GM12864 (cell line): ENCODE results near the gene SIL1.

Source experiments
- DNase-seq: peaks from one replicate; pipeline ENCODE4 v3.0.0-alpha.2; 2011; ENCODE audit warnings: low read depth
- H3K4me3 ChIP-seq: 2 replicates; pipeline ENCODE4 v1.5.1; 2011; ENCODE audit warnings: mild to moderate bottlenecking, low read depth, low read length, control low read depth
- TF ChIP-seq, protein P1 (sequence below): IDR thresholded peaks from 2 replicates; pipeline ENCODE4 v1.5.1; 2011; ENCODE audit warnings: low read depth, mild to moderate bottlenecking, moderate library complexity, low read length, control low read depth, inconsistent platforms; ENCODE audit errors: missing control alignments

The SIL1 gene

DNA sequence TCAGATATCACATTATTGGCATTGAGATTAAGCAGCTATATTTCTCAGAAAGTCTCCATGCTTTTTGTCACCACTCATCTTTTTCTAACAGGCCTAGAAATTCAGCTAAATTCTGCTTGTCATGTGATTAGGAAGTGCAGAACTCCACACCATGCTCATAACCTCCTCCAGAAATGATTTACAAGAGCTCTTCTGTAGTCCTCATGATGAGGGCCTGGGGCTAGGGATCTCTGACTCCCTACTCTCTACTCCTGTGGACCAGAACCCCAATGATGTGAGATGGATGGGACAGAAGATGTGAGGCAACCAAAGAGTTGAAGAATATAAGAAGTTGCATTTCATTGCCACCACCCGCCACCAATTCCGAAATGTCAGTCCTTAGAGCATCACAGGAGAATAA is 16.5 kb upstream of the SIL1 start:
- DNase-seq: no peak
- no peak overlapping the region for H3K4me3 ChIP-seq
- TF ChIP-seq, protein P1, sequence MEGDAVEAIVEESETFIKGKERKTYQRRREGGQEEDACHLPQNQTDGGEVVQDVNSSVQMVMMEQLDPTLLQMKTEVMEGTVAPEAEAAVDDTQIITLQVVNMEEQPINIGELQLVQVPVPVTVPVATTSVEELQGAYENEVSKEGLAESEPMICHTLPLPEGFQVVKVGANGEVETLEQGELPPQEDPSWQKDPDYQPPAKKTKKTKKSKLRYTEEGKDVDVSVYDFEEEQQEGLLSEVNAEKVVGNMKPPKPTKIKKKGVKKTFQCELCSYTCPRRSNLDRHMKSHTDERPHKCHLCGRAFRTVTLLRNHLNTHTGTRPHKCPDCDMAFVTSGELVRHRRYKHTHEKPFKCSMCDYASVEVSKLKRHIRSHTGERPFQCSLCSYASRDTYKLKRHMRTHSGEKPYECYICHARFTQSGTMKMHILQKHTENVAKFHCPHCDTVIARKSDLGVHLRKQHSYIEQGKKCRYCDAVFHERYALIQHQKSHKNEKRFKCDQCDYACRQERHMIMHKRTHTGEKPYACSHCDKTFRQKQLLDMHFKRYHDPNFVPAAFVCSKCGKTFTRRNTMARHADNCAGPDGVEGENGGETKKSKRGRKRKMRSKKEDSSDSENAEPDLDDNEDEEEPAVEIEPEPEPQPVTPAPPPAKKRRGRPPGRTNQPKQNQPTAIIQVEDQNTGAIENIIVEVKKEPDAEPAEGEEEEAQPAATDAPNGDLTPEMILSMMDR: no peak

DNA sequence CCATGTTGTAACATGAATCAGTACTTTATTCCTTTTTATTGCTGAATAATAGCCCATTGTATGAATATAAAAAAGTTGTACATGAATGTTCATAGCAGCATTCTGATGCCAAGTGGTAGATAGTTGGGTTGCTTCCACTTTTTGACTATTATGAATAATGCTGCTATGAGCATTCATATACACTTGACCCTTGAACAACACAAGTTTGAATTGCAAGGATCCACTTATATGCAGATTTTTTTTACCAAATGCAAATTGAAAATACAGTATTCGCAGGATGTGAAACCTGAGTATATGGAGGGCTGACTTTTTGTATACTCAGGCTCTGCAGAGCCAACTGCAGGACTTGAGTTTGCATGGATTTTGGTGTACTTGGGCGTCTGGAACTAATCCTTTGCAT is 14.7 kb upstream of the SIL1 start:
- DNase-seq: no peak
- H3K4me3 ChIP-seq: no peak overlapping the region
- TF ChIP-seq, protein P1: no peak

DNA sequence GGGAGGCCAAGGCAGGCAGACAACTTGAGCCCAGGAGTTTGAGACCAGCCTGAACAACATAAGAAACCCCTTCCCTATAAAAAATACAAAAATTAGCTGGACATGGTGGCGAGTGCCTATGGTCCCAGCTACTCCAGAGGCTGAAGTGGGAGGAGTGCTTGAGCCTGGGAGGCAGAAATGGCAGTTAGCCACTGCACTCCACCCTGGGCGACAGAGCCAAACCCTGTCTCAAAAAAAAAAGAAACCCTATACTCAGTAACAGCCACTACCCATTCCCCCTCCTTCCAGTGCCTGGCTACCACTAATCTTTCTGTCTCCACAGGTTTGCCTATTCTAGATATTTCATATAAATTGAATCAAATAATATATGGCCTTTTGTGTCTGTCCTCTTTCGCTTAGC is 14.3 kb upstream of the SIL1 start:
- DNase-seq: no peak
- TF ChIP-seq, protein P1: no peak

DNA sequence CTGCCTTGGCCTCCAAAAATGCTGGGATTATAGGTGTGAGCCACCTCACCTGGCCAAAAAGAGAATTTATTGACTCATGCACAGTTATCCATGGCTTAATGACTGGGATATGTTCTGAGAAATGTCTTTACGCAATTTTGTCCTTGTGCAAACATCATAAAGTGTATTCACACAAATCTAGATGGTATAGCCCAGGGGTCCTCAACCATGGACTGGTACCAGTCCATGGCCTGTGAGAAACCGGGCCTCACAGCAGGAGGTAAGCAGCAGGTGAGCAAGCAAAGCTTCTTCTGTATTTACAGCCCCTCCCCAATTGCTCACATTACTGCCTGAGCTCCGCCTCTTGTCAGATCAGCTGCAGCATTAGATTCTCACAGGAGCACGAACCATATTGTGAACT is 12.4 kb upstream of the SIL1 start:
- no peak overlapping the region for H3K4me3 ChIP-seq
- TF ChIP-seq, protein P1: no peak
- no peak for DNase-seq

More for the DNA sequence above, 14.3 kb upstream of the SIL1 start:
- no peak overlapping the region for H3K4me3 ChIP-seq

DNA sequence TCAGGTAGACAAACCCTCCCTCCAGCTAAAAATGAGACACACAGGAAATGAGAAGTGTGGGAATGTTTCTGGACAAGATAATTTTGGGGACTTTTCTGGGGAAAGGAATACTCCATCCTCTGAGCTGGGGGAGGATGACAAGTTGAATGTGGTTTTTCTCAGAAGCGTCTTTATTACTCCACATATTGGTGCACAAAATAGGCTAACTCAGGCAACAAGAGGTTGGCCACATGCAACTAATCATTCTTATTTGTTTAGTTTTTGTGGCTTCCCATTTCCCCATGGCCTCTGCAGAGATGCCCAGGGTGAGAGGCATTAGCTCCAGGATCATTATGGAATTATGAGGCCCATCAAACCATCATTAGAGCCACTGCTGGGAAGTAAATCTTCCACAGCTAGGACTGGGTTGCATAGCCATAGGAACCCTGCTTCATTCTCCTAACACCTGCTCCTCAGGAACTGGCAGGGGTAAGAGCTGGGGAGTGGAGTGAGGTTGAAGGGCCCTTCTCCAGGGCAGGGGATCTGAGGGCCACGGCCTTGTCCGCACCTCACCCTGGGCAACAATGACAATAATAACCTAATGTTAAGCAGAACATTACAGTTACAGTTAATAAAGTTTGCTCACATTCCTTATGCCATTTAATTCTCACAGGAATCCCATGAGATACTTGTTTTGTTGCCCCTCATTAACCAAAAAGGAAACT is 9.3 kb upstream of the SIL1 start:
- no peak for DNase-seq
- H3K4me3 ChIP-seq: no peak overlapping the region
- TF ChIP-seq, protein P1: no peak

DNA sequence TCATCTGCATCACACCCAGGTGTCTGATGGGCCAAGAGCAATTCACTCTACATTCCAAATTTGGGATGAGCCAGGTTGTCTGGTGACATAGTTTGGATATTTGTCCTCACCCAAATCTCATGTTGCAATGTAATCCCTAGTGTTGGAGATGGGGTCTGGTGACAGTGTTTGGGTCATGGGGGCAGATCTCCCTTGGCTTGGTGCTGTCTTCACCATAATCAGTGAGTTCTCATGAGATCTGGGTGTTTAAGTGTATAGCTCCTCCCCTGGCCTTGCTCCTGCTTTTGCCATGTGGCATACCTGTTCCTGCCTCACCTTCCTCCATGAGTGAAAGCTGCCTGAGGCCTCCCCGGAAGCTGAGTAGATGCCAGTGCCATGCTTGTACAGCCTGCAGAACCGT is 7.4 kb upstream of the SIL1 start:
- H3K4me3 ChIP-seq: no peak overlapping the region
- TF ChIP-seq, protein P1: no peak
- no peak for DNase-seq

DNA sequence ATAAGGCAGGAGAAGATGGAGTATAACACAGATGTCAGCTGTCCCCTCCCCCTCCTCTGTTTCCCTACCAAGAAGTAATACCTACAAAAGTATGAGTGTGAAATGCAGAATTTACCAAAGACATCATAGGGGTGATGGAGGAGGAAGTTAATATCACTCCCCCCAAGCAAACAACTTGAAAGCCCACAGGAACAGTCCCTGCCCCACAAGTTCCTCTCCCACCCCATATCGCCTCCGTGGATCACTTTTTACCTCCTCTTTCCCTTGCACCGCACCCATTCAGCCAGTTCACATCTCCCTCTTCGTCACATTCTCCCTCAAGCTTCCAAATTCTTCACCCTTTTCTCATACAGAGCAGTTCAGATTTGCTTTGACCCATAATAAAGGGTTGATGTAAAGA is 7.0 kb upstream of the SIL1 start:
- no peak for DNase-seq
- H3K4me3 ChIP-seq: no peak overlapping the region
- TF ChIP-seq, protein P1: no peak
